Fibroblast of pulmonary artery (primary cell): ENCODE results near the gene NOBOX.

Experiments used
- DNase-seq: peaks from one replicate; pipeline ENCODE4 v3.0.0-alpha.2; 2010; ENCODE audit warnings: low read depth
- H3K4me3 ChIP-seq: replicated peaks from 2 replicates; pipeline ENCODE4 v1.5.1; 2011; ENCODE audit warnings: low read depth, mild to moderate bottlenecking, control low read depth, low read length, moderate library complexity
- CTCF ChIP-seq: IDR thresholded peaks from 2 replicates; pipeline ENCODE4 v1.5.1; 2011; ENCODE audit warnings: mild to moderate bottlenecking, control low read depth, low read length, inconsistent platforms; ENCODE audit errors: missing control alignments

NOBOX gene

GRCh38 chr7:144397086-144397485 is 6.4 kb downstream of the NOBOX start:
- TF ChIP-seq CTCF = no peak
- no peak for DNase-seq
- H3K4me3 ChIP-seq = no peak overlapping the region

GRCh38 chr7:144391823-144392255 is 11.7 kb downstream of the NOBOX start:
- peak overlapping the region; percentile 18 for H3K4me3 ChIP-seq
- peak; percentile 66 for TF ChIP-seq CTCF
- peak; percentile 81 for DNase-seq

GRCh38 chr7:144391014-144391413 is 12.5 kb downstream of the NOBOX start:
- no peak for TF ChIP-seq CTCF
- DNase-seq = no peak

GRCh38 chr7:144390481-144390880 is 13.0 kb downstream of the NOBOX start:
- no peak overlapping the region for H3K4me3 ChIP-seq
- TF ChIP-seq CTCF = no peak
- no peak for DNase-seq

More at GRCh38 chr7:144391014-144391413, 12.5 kb downstream of the NOBOX start:
- no peak overlapping the region for H3K4me3 ChIP-seq

- TF ChIP-seq CTCF = no peak
- H3K4me3 ChIP-seq = no peak overlapping the region
- peak; percentile 20 for DNase-seq
These were observed 14.5 kb downstream of the NOBOX start for GRCh38 chr7:144388950-144389349.

GRCh38 chr7:144386741-144387140 is 16.8 kb downstream of the NOBOX start:
- H3K4me3 ChIP-seq = no peak overlapping the region
- no peak for TF ChIP-seq CTCF
- peak; percentile 84 for DNase-seq

- peak; percentile 52 for DNase-seq
- H3K4me3 ChIP-seq = no peak overlapping the region
- TF ChIP-seq CTCF = no peak
These were observed 18.8 kb downstream of the NOBOX start for GRCh38 chr7:144384555-144385245.
